DND-41 (cell line): ENCODE measurements around the gene CELSR1.

Experiments used
- EZH2 ChIP-seq: IDR thresholded peaks from 3 replicates; pipeline ENCODE4 v1.6.1; 2012; ENCODE audit warnings: borderline replicate concordance, low read depth, mild to moderate bottlenecking, moderate library complexity, low read length, inconsistent platforms; ENCODE audit not compliant: severe bottlenecking
- TF ChIP-seq, protein P1 (sequence below): IDR thresholded peaks from 2 replicates; pipeline ENCODE4 v1.5.1; 2012; ENCODE audit warnings: borderline replicate concordance, low read length, moderate library complexity, mild to moderate bottlenecking; ENCODE audit not compliant: poor library complexity, severe bottlenecking; ENCODE audit errors: extremely low read depth

DNA sequence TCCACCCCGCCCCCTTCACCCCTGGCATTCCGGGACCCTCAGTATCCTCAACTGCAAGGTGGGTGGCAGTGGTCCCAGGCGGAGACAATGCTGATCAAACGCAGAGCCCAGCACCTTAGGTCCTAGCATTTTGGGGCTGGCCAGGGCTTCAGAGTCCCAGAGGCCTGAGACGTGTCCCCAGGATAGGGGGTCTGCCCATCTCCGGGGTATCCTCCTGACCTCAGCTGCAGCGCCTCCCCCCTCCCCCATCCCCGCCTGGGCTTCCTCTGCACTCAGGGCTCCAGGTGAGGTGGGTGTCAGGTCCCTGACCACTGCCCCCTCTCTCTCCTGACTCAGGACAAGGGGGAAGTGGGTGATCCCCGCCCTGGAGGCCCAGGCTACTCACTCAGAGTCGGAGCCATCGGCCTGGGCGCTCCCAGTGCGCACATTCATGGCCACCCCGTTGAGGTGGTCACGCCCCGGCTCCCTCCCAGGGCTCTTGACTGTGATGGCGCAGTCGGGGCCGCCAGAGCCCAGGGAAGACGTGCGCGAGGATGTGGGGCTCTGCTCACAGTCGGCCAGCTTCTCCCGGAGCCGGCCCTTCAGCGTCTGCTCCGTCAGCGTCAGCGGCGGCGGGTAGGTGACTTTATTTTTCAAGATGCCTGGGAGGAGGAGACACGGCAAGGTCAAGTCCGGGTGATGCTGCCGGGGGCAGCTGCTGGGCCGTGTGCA lies 173.7 kb downstream of the CELSR1 start:
- TF ChIP-seq, protein P1, sequence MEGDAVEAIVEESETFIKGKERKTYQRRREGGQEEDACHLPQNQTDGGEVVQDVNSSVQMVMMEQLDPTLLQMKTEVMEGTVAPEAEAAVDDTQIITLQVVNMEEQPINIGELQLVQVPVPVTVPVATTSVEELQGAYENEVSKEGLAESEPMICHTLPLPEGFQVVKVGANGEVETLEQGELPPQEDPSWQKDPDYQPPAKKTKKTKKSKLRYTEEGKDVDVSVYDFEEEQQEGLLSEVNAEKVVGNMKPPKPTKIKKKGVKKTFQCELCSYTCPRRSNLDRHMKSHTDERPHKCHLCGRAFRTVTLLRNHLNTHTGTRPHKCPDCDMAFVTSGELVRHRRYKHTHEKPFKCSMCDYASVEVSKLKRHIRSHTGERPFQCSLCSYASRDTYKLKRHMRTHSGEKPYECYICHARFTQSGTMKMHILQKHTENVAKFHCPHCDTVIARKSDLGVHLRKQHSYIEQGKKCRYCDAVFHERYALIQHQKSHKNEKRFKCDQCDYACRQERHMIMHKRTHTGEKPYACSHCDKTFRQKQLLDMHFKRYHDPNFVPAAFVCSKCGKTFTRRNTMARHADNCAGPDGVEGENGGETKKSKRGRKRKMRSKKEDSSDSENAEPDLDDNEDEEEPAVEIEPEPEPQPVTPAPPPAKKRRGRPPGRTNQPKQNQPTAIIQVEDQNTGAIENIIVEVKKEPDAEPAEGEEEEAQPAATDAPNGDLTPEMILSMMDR = no peak
- TF ChIP-seq EZH2 = no peak
